Cardiac fibroblast (primary cell): ENCODE measurements around the gene CHRNA4.
"Not testable (repeated sequence)": the region's sequence is repeated elsewhere in the genome, so short reads cannot be mapped to it uniquely, and the experiment has no call there.

Experiments
- DNase-seq, 2 donors: peaks; one replicate each; pipeline versions ENCODE4 v3.0.0 to v3.0.0-alpha.2; 2010; ENCODE audit warnings: low read depth in 2 of 2
- H3K4me3 ChIP-seq, 2 donors: replicated peaks in 1 of 2; 1 replicate in 1 of 2; 2 replicates in 1 of 2; pipeline ENCODE4 v1.5.1; 2011; ENCODE audit warnings: low read depth in 2 of 2, low read length in 2 of 2, mild to moderate bottlenecking in 2 of 2, moderate library complexity in 1 of 2
- CTCF ChIP-seq: IDR thresholded peaks from one replicate; pipeline ENCODE4 v1.5.1; 2011; ENCODE audit warnings: low read depth, mild to moderate bottlenecking, low read length, inconsistent platforms

The CHRNA4 gene

GRCh38 chr20:63307538-63308217 lies 53.5 kb downstream of the CHRNA4 start:
- no peak for DNase-seq

GRCh38 chr20:63306673-63307537 lies 54.2 kb downstream of the CHRNA4 start:
- no peak for DNase-seq
- TF ChIP-seq CTCF, result no peak
- no peak overlapping the region for H3K4me3 ChIP-seq

More at GRCh38 chr20:63307538-63308217, 53.5 kb downstream of the CHRNA4 start:
- no peak for TF ChIP-seq CTCF
- no peak overlapping the region for H3K4me3 ChIP-seq

GRCh38 chr20:63305933-63306672 lies 55.0 kb downstream of the CHRNA4 start:
- DNase-seq, H3K4me3 ChIP-seq: not testable (repeated sequence)

- DNase-seq, result no peak
- no peak overlapping the region for H3K4me3 ChIP-seq
- TF ChIP-seq CTCF, result no peak
These were observed 55.8 kb downstream of the CHRNA4 start for GRCh38 chr20:63305393-63305792.

GRCh38 chr20:63303095-63303666 lies 58.0 kb downstream of the CHRNA4 start:
- no peak for TF ChIP-seq CTCF
- no peak for DNase-seq
- no peak overlapping the region for H3K4me3 ChIP-seq

GRCh38 chr20:63301671-63302070 lies 59.5 kb downstream of the CHRNA4 start:
- no peak for TF ChIP-seq CTCF
- no peak for DNase-seq
- no peak overlapping the region for H3K4me3 ChIP-seq
